D341Med (cell line): ENCODE results near the gene ADGRL4.
"Not testable (repeated sequence)": the region's sequence is repeated elsewhere in the genome, so short reads cannot be mapped to it uniquely, and the experiment has no call there.

Experiments used
- DNase-seq: peaks from one replicate; pipeline ENCODE4 v3.0.0; 2012; ENCODE audit warnings: low spot score

The ADGRL4 gene

GRCh38 chr1:79006564-79006963 lies at the start of gene ADGRL4:
Gene ADGRL4 (minus strand): TSS chr1:79006730. CDS start chr1:79006654, 76 bp downstream.
- peak; percentile 11 for DNase-seq

- DNase-seq, result no peak
These were observed 49.3 kb upstream of the ADGRL4 start for GRCh38 chr1:79055856-79056255.

- no peak for DNase-seq
These were observed 46.4 kb upstream of the ADGRL4 start for GRCh38 chr1:79052829-79053449.

- peak; percentile 10 for DNase-seq
These were observed 38.6 kb upstream of the ADGRL4 start for GRCh38 chr1:79044974-79045650.

GRCh38 chr1:79043506-79043905 lies 37.0 kb upstream of the ADGRL4 start:
- no peak for DNase-seq

GRCh38 chr1:79042539-79042938 lies 36.0 kb upstream of the ADGRL4 start:
- no peak for DNase-seq

GRCh38 chr1:79042117-79042516 lies 35.6 kb upstream of the ADGRL4 start:
- no peak for DNase-seq

GRCh38 chr1:79041666-79042065 lies 35.1 kb upstream of the ADGRL4 start:
- DNase-seq, result no peak

- DNase-seq, result no peak
These were observed 34.0 kb upstream of the ADGRL4 start for GRCh38 chr1:79040424-79041082.

- DNase-seq, result no peak
These were observed 30.6 kb upstream of the ADGRL4 start for GRCh38 chr1:79037085-79037484.

GRCh38 chr1:79012500-79012899 lies 6.0 kb upstream of the ADGRL4 start:
- no peak for DNase-seq

- no peak for DNase-seq
These were observed 4.1 kb upstream of the ADGRL4 start for GRCh38 chr1:79010589-79010988.

GRCh38 chr1:79005945-79006344 lies 585 bp downstream of the ADGRL4 start:
- DNase-seq, result no peak

- DNase-seq, result no peak
These were observed 1.6 kb downstream of the ADGRL4 start for GRCh38 chr1:79004916-79005315.

- DNase-seq, result no peak
These were observed 9.7 kb downstream of the ADGRL4 start for GRCh38 chr1:78996791-78997190.

- no peak for DNase-seq
These were observed 19.5 kb downstream of the ADGRL4 start for GRCh38 chr1:78987042-78987441.

- DNase-seq, result no peak
These were observed 26.0 kb downstream of the ADGRL4 start for GRCh38 chr1:78980511-78980910.

- DNase-seq, result no peak
These were observed 33.8 kb downstream of the ADGRL4 start for GRCh38 chr1:78972723-78973122.

GRCh38 chr1:78967091-78967490 lies 39.4 kb downstream of the ADGRL4 start:
- not testable (repeated sequence) for DNase-seq

GRCh38 chr1:78958711-78959110 lies 47.8 kb downstream of the ADGRL4 start:
- DNase-seq, result no peak

GRCh38 chr1:78950826-78951225 lies 55.7 kb downstream of the ADGRL4 start:
- DNase-seq, result no peak

- no peak for DNase-seq
These were observed 57.3 kb downstream of the ADGRL4 start for GRCh38 chr1:78949227-78949626.

GRCh38 chr1:78919150-78919549 lies 87.4 kb downstream of the ADGRL4 start:
- no peak for DNase-seq
